Mesodermal cell (in vitro differentiated cells): ENCODE data around the gene MARK2.

ENCODE experiments used
- H3K27ac ChIP-seq: 2 replicates; pipeline ENCODE4 v1.7.0; 2013; ENCODE audit warnings: mild to moderate bottlenecking, low read depth, low read length, moderate library complexity; ENCODE audit not compliant: severe bottlenecking
- H3K36me3 ChIP-seq: 2 replicates; pipeline ENCODE4 v1.7.1; 2013; ENCODE audit warnings: mild to moderate bottlenecking, low read length, moderate library complexity; ENCODE audit not compliant: control insufficient read depth, insufficient read depth
- H3K4me1 ChIP-seq: one replicate; pipeline ENCODE4 v1.7.1; 2013; ENCODE audit warnings: mild to moderate bottlenecking, low read length; ENCODE audit not compliant: insufficient read depth, control insufficient read depth, poor library complexity, severe bottlenecking
- H3K4me3 ChIP-seq: 2 replicates; pipeline ENCODE4 v1.7.0; 2013; ENCODE audit warnings: low read length, control low read depth, mild to moderate bottlenecking; ENCODE audit not compliant: insufficient read depth, poor library complexity, severe bottlenecking; ENCODE audit errors: extremely low read depth
- H3K9me3 ChIP-seq: 2 replicates; pipeline ENCODE4 v1.7.1; 2013; ENCODE audit warnings: mild to moderate bottlenecking, low read length, moderate library complexity; ENCODE audit not compliant: control insufficient read depth
- WGBS, 2 experiments: methylation state at CpG; one replicate each; pipeline ENCODE4 v1.1.5; 2013; ENCODE audit warnings: missing lambda C conversion rate in 2 of 2; ENCODE audit not compliant: insufficient coverage in 2 of 2; 5-methylcytosine and 5-hydroxymethylcytosine counted together

Gene MARK2

DNA sequence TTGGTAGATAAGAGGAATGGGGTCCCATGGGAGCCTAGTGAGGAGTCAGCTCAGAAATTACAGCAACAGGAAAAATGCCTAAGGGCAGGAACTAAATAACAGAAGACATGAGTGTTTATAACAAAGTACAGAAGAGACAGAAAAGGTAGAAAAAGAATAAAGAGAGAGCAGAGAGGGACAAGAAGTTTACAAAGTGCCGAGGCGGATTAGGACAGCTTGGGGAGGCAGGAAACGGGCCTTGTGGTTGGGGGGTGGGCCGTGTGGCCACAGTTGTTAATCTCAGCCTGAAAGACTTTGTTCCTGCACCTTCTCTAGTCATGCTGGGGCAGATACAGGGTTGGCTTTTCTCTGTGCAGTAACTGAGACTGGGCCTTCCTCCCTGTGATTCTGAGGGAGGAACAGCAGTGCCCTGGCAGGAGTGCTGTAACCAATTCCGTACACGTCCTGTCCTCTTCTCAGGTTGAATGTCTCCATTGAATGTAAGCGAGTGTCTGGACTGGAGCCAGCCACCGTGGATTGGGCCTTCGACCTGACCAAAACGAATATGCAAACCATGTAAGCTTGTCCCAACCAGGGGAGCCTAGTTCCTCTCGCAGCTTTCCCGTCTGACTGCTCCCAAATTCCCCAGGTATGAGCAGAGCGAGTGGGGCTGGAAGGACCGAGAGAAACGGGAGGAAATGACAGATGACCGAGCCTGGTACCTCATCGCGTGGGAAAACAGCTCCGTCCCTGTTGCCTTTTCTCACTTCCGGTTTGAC, 113.0 kb downstream of the MARK2 start:
- Histone ChIP-seq H3K4me1 (no peaks in the 10 kb centered on the region), H3K27ac (no peak overlapping the region), H3K9me3 (no peaks in the 10 kb centered on the region), H3K36me3 (peaks cover 88% of the 10 kb centered on the region), H3K4me3 (no peak overlapping the region)
- 92% methylated on average over 20 of the region's 20 CpGs for WGBS, 2 experiments

DNA sequence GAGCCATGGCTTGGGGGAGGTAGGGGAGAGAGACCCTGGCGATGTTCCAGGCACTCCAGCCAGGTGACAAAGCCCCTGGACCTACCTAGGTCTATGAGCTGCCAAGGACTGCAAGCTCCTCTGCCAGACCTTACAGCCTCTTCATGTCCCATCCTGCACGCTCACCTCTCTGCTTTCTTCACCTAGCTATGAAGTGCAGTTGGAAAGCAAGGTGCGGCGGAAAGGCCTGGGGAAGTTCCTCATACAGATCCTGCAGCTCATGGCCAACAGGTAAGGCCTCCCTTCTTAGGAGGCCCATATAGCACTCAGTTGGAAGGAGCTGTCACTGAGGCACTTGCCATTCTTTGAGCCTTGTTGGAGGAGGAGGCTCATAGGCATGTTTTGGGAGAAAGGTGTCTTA, 113.7 kb downstream of the MARK2 start:
- no peaks in the 10 kb centered on the region for H3K9me3 ChIP-seq
- peaks cover 88% of the 10 kb centered on the region for H3K36me3 ChIP-seq
- 93 to 97% methylated on average over 2 to 4 of the region's 4 CpGs for WGBS, 2 experiments
- no peak overlapping the region for H3K4me3 ChIP-seq
- H3K4me1 ChIP-seq = no peaks in the 10 kb centered on the region
- H3K27ac ChIP-seq = no peak overlapping the region

DNA sequence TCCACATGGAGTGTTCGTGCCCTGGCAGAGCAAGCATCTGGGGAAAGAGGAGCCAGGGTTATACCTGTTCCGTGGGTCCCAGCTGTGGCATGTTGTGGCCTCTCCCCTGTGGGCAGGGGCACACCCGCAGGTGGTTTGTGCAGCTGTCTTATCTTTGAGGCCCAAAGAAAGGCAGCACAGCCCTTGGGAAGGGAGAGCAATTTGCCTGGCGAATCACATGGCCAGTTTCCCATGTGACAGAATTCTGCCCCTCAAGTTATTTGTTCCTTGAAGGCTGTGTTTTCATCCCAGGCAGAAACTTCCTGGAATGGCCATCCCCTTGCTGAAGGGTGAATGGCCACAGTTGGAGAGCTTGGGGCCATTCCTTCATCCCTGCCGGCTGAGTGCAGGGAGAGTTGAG, 119.1 kb downstream of the MARK2 start:
- no peak overlapping the region for H3K4me3 ChIP-seq
- H3K36me3 ChIP-seq = peaks cover 43% of the 10 kb centered on the region
- WGBS, 2 experiments = 85 to 96% methylated on average over 4 of the region's 5 CpGs
- H3K27ac ChIP-seq = no peak overlapping the region
- no peaks in the 10 kb centered on the region for H3K9me3 ChIP-seq
- H3K4me1 ChIP-seq = peaks cover 3% of the 10 kb centered on the region
